GM23248 (cell line): ENCODE results near the gene TMEM219. TPM values are rescaled to one million over a fixed set of nuclear protein-coding genes. Genes with fewer than 3 reads are reported as not detected.

Experiments
- DNase-seq: peaks from one replicate; pipeline ENCODE4 v3.0.0-alpha.2; 2015
- H2AFZ ChIP-seq: fragments of 200-600 bp; sonication (generic); 2 replicates; pipeline ENCODE4 v1.6.1; 2016; ENCODE audit warnings: antibody characterized with exemption
- H3F3A ChIP-seq: fragments of 200-600 bp; sonication (generic); 2 replicates; pipeline ENCODE4 v1.6.1; 2016; ENCODE audit warnings: mild to moderate bottlenecking, antibody characterized with exemption, mixed run types; ENCODE audit not compliant: insufficient read depth
- H3K27ac ChIP-seq: fragments of 200-600 bp; sonication (generic); 2 replicates; pipeline ENCODE4 v1.5.1; 2016; ENCODE audit warnings: mild to moderate bottlenecking
- H3K27me3 ChIP-seq: fragments of 200-600 bp; sonication (generic); replicated peaks from 2 replicates; pipeline ENCODE4 v1.6.1; 2016; ENCODE audit warnings: mild to moderate bottlenecking; ENCODE audit not compliant: insufficient read depth
- H3K36me3 ChIP-seq: fragments of 200-600 bp; sonication (generic); 2 replicates; pipeline ENCODE4 v1.6.1; 2016; ENCODE audit warnings: low read depth, mild to moderate bottlenecking
- H3K4me1 ChIP-seq: fragments of 200-600 bp; sonication (generic); 2 replicates; pipeline ENCODE4 v1.6.1; 2016; ENCODE audit warnings: mild to moderate bottlenecking; ENCODE audit not compliant: insufficient read depth
- H3K4me2 ChIP-seq: fragments of 200-600 bp; sonication (generic); one replicate; pipeline ENCODE4 v1.6.1; 2016; ENCODE audit warnings: mild to moderate bottlenecking; ENCODE audit not compliant: unreplicated experiment
- H3K4me3 ChIP-seq: fragments of 200-600 bp; sonication (generic); 2 replicates; pipeline ENCODE4 v1.5.1; 2016; ENCODE audit warnings: mild to moderate bottlenecking
- H3K79me2 ChIP-seq: fragments of 200-600 bp; sonication (generic); 2 replicates; pipeline ENCODE4 v1.6.1; 2016; ENCODE audit warnings: mild to moderate bottlenecking; ENCODE audit not compliant: insufficient read depth
- H3K9ac ChIP-seq: fragments of 200-600 bp; sonication (generic); 2 replicates; pipeline ENCODE4 v1.6.1; 2016; ENCODE audit warnings: mild to moderate bottlenecking
- H3K9me2 ChIP-seq: fragments of 200-600 bp; sonication (generic); 2 replicates; pipeline ENCODE4 v1.6.1; 2016; ENCODE audit warnings: mixed run types, mild to moderate bottlenecking, moderate library complexity; ENCODE audit not compliant: insufficient read depth
- H3K9me3 ChIP-seq: fragments of 200-600 bp; sonication (generic); one replicate; pipeline ENCODE4 v1.6.1; 2017; ENCODE audit warnings: low read depth
- H4K20me1 ChIP-seq: fragments of 200-600 bp; sonication (generic); 2 replicates; pipeline ENCODE4 v1.6.0; 2016; ENCODE audit not compliant: insufficient read depth
- EZH2 ChIP-seq: fragments of 200-600 bp; sonication (generic); IDR thresholded peaks from 2 replicates; pipeline ENCODE4 v1.6.1; 2018; ENCODE audit warnings: antibody characterized with exemption, mild to moderate bottlenecking; ENCODE audit not compliant: insufficient read depth, poor library complexity, severe bottlenecking
- EZH2phosphoT487 ChIP-seq: fragments of 200-600 bp; sonication (generic); IDR thresholded peaks from 2 replicates; pipeline ENCODE4 v1.6.1; 2018; ENCODE audit warnings: antibody characterized with exemption, moderate library complexity, mild to moderate bottlenecking, low read depth; ENCODE audit not compliant: insufficient read depth
- WGBS, 2 experiments: methylation state at CpG; one replicate each; pipeline ENCODE4 v1.1.6; 2015 to 2017; ENCODE audit warnings: low lambda C conversion rate in 2 of 2, low coverage in 1 of 2; ENCODE audit errors: missing lambda C conversion rate in 2 of 2; 5-methylcytosine and 5-hydroxymethylcytosine counted together
- in situ Hi-C: fragments of 300-500 bp; cut with MboI; formaldehyde crosslinking; loops from 2 replicates; pipeline ENCODE4 v1.15.0; 2020
- polyA plus RNA-seq: library from polyadenylated mRNA; unstranded; fragments of >200 nt; fragmentation: Nextera tagmentation; extraction: Ambion mirVana; gene quantifications from 2 replicates; pipeline ENCODE4 v1.2.1, GENCODE V29; 2016
- total RNA-seq: library from RNA; depleted of rRNA; stranded (reverse); fragments of >200 nt; shearing (Covaris generic); gene quantifications from 2 replicates; pipeline ENCODE4 v1.2.3, GENCODE V29; 2014

Gene TMEM219
- total and polyA plus RNA-seq, 2 experiments from 2014 or later = 124 to 162 TPM

- peak; percentile 90 for DNase-seq
- no peak for TF ChIP-seq EZH2phosphoT487
- no peak for TF ChIP-seq EZH2
- H2AFZ ChIP-seq = peak overlapping the region; percentile 95
- H3K4me3 ChIP-seq = peak overlapping the region; percentile 91
- in situ Hi-C loops = no loop called here
- H4K20me1 ChIP-seq = no peaks in the 10 kb centered on the region
- H3K79me2 ChIP-seq = peaks cover 19% of the 10 kb centered on the region
- WGBS, 2 experiments = 3 to 4% methylated on average over 21 to 24 of the region's 24 CpGs
- no peaks in the 10 kb centered on the region for H3K27me3 ChIP-seq
- H3K4me2 ChIP-seq = peak overlapping the region; percentile 89
- peaks cover 15% of the 10 kb centered on the region for H3K4me1 ChIP-seq
- H3K36me3 ChIP-seq = peaks cover 4% of the 10 kb centered on the region; the same call in 1 of the 2 replicates
- H3K9me3 ChIP-seq = no peaks in the 10 kb centered on the region
- peak overlapping the region; percentile 86 for H3K9ac ChIP-seq
- peaks cover 20% of the 10 kb centered on the region for H3F3A ChIP-seq
- H3K9me2 ChIP-seq = no peaks in the 10 kb centered on the region
- H3K27ac ChIP-seq = peak overlapping the region; percentile 81
Measured at GRCh38 chr16:29994600-29995323, 32.9 kb downstream of the TMEM219 start.

GRCh38 chr16:29995324-29995910 lies 33.5 kb downstream of the TMEM219 start, which contains the start of gene HIRIP3:
TSS of gene HIRIP3 (minus strand) at chr16:29995617. CDS start at chr16:29995605, 12 bp downstream.
- H3K9me2 ChIP-seq = no peaks in the 10 kb centered on the region
- H3K9me3 ChIP-seq = no peaks in the 10 kb centered on the region
- H3K79me2 ChIP-seq = peaks cover 19% of the 10 kb centered on the region
- peak within 1 kb of the TSS; percentile 86 for H3K9ac ChIP-seq
- peak within 1 kb of the TSS; percentile 91 for H3K4me3 ChIP-seq
- peaks cover 15% of the 10 kb centered on the region for H3K4me1 ChIP-seq
- peak within 1 kb of the TSS; percentile 95 for H2AFZ ChIP-seq
- peaks cover 16% of the 10 kb centered on the region for H3F3A ChIP-seq
- H3K36me3 ChIP-seq = peaks cover 4% of the 10 kb centered on the region; the same call in 1 of the 2 replicates
- H3K4me2 ChIP-seq = peak within 1 kb of the TSS; percentile 89
- H3K27ac ChIP-seq = peak within 1 kb of the TSS; percentile 81
- no peaks in the 10 kb centered on the region for H4K20me1 ChIP-seq
- no peaks in the 10 kb centered on the region for H3K27me3 ChIP-seq
- WGBS, 2 experiments = 0 to 1% methylated on average over 40 to 53 of the region's 53 CpGs
- DNase-seq = peak; percentile 91
- TF ChIP-seq EZH2phosphoT487 = no peak
- TF ChIP-seq EZH2 = no peak
- in situ Hi-C loops = no loop called here

- in situ Hi-C loops = no loop called here
- H3K36me3 ChIP-seq = peaks cover 4% of the 10 kb centered on the region; the same call in 1 of the 2 replicates
- peak; percentile 98 for DNase-seq
Measured at GRCh38 chr16:29995911-29996765, 34.3 kb downstream of the TMEM219 start, which contains the start of gene INO80E. TSS of gene INO80E (plus strand) at chr16:29996241. CDS start at chr16:29996311, 70 bp downstream.

GRCh38 chr16:29996766-29997250 lies 34.9 kb downstream of the TMEM219 start:
- H4K20me1 ChIP-seq = no peaks in the 10 kb centered on the region
- H3K4me1 ChIP-seq = peaks cover 15% of the 10 kb centered on the region
- peak overlapping the region; percentile 86 for H3K9ac ChIP-seq
- peak overlapping the region; percentile 91 for H3K4me3 ChIP-seq
- H3K9me2 ChIP-seq = no peaks in the 10 kb centered on the region
- no peak overlapping the region for H3K27ac ChIP-seq
- no peaks in the 10 kb centered on the region for H3K9me3 ChIP-seq
- H3K27me3 ChIP-seq = no peaks in the 10 kb centered on the region
- H2AFZ ChIP-seq = peak overlapping the region; percentile 95
- in situ Hi-C loops = no loop called here
- 17 to 22% methylated on average over 9 of the region's 9 CpGs for WGBS, 2 experiments
- peaks cover 19% of the 10 kb centered on the region for H3K79me2 ChIP-seq
- TF ChIP-seq EZH2phosphoT487 (no peak), EZH2 (no peak)
- no peak for DNase-seq
- peaks cover 4% of the 10 kb centered on the region; the same call in 1 of the 2 replicates for H3K36me3 ChIP-seq
- peak overlapping the region; percentile 89 for H3K4me2 ChIP-seq
- H3F3A ChIP-seq = peaks cover 16% of the 10 kb centered on the region

More at GRCh38 chr16:29995911-29996765, 34.3 kb downstream of the TMEM219 start, which contains the start of gene INO80E:
- peak within 1 kb of the TSS; percentile 89 for H3K4me2 ChIP-seq
- peak within 1 kb of the TSS; percentile 91 for H3K4me3 ChIP-seq
- peak within 1 kb of the TSS; percentile 86 for H3K9ac ChIP-seq
- peaks cover 16% of the 10 kb centered on the region for H3F3A ChIP-seq
- peaks cover 15% of the 10 kb centered on the region for H3K4me1 ChIP-seq
- no peaks in the 10 kb centered on the region for H3K9me2 ChIP-seq
- WGBS, 2 experiments = 0 to 1% methylated on average over 63 to 65 of the region's 65 CpGs
- peak within 1 kb of the TSS; percentile 81 for H3K27ac ChIP-seq
- no peaks in the 10 kb centered on the region for H4K20me1 ChIP-seq
- H2AFZ ChIP-seq = peak within 1 kb of the TSS; percentile 95
- peaks cover 19% of the 10 kb centered on the region for H3K79me2 ChIP-seq
- H3K9me3 ChIP-seq = no peaks in the 10 kb centered on the region
- no peak for TF ChIP-seq EZH2phosphoT487
- no peak for TF ChIP-seq EZH2
- no peaks in the 10 kb centered on the region for H3K27me3 ChIP-seq
